GM04504 (cell line): Measurements from ENCODE around the gene BAMBI.

Experiments
- DNase-seq: peaks from one replicate; pipeline ENCODE4 v3.0.0-alpha.2; 2012; ENCODE audit warnings: low read depth

BAMBI gene

GRCh38 chr10:28705472-28705871 lies 28.2 kb downstream of the BAMBI start:
- DNase-seq = no peak

DNA sequence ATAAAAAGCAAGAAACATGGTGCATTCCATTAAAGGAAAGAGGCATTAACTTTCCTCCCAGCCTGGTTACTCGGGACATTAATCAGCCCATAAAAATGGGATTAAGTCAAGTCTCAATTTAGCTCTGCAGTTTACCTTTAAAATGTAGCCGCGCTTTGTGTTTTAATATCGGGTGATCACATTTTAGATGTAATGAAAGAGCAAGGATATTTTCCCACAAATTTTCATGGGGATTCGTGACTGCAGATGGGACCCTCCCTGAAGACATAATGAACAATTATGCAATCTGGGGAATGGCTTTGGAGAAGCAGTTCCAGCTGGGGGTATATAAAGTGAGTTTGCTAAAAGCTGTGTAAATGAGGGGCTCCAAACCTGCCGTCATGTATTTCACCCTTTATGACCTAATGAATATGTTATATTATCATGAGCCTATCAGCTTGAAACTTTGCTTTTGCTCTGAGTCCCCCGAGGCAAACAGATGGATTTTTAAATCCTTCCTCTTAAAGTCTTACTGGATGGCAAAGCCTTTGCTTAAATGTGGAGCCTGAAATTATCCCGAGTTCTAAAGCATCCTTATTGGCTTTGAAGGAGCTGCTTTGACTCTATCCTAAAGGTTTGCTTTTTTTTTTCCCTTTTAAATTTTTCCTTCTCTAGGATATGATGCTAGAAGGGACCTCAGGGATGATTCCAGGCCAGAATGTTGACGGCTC lies 31.8 kb downstream of the BAMBI start:
- DNase-seq = no peak

DNA sequence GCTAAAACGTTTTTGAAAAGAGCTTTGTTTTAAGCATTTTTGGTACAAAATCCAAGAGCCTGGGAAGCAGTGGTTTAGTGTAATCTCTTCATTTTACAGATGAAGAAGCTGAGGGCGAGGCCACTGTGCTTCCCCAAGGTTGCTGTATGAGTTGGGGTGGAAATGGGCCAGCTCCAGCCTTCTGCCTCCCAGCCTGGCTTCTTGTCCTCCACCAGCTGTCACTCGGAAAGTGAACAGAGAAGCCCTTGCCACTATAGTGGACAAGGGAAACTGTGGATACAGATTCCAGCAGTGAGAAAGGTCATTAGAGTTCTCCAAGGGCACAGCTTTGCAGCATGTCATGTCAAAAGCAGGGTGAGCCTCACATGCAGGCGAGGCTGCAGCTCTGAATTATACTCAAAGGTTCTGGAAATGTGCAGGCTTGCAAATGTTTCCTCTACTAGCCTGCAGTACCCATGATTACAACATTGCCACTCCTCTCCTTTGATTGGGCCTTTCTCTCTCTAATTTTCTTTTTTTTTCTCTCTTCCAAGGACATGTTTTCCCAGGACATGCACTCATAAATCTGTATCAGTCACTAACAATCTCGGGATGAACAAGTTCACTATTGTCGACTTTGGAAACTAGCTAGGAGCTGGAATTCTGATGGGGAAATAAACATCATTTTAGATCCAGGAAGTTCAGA lies 33.0 kb downstream of the BAMBI start:
- DNase-seq = no peak

DNA sequence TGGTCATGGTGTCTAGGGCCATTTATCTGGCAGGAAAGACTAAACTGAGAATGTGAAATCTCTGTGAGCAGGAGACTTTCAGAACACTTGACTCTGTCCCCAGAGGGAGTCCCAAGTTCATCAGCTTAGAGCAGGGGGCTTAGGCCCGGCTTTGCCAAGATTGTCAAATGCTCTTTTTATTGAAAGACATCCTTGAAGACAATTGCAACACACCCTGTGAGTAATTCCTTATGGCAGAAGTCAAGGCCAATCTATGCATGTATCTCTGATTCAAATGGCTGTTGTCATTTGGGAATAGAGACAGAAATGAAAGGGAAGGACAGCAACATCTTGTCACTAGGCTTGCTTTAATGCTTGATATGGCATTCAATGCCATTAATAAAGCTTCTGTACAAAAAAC lies 33.7 kb downstream of the BAMBI start:
- DNase-seq = no peak

- no peak for DNase-seq
Measured at GRCh38 chr10:28711776-28712175, 34.5 kb downstream of the BAMBI start.

DNA sequence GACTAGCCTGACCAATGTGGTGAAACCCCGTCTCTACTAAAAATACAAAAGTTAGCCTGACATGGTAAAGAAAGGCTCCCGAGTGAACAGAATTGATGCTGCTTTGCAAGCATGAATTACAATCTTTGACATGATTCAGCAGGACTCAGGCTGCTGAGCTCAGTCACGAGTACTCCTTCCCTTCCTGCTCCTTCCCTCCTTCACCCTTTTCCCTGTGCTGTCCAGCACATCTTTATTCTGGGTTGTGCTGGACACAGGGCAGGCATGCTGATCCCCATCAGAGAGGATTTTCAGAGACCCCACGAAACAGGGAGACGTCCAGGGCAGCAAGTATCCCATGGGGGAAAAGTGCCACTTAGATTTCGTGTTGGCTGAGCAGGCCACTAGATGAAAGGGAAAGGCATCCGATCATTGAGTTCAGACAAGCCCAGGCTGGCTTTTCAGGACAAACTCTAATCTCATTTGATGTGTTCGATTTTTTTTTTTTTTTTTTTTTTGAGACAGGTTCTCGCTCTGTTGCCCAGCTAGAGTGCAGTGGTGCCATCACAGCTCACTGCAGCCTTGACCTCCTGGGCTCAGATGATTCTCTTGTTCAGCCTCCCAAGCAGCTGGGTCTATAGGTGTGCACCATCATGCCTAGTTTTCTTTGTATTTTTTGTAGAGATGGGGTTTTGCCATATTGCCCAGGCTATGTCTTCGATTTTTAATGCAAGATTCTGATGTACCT lies 36.5 kb downstream of the BAMBI start:
- no peak for DNase-seq

DNA sequence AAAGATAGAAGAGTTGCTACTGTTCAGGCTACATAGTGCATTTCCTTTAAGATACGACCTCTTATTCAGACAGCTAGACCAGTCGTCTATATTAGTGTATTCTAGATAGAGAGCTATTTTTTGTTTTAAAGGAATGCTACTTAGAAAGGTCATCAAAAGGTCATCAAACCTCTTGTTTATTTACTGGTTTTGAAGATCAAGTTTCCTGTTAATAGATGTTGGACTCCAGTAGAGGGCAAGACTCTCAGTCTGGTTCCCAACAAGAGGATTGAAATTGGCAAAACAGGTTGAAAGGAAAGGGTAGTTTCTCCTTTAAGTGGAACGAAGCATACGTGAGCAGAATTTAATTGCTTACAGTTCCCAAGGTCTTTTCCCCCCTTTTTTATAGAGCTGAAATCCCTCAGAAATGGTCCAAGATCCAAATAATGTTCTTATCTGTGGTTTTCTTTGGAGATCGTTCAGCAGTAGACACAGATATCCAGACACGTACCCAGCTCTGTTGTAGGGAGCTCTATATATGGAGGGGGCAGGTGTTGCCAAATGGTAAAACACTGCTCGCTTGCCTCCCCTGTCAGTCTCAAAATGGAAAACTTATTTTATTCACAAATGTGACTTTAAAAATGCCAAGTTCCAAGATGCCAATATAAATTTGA lies 37.2 kb downstream of the BAMBI start:
- no peak for DNase-seq

GRCh38 chr10:28715246-28715645 lies 37.9 kb downstream of the BAMBI start:
- no peak for DNase-seq

- DNase-seq = no peak
Measured at GRCh38 chr10:28715757-28716156, 38.4 kb downstream of the BAMBI start.

DNA sequence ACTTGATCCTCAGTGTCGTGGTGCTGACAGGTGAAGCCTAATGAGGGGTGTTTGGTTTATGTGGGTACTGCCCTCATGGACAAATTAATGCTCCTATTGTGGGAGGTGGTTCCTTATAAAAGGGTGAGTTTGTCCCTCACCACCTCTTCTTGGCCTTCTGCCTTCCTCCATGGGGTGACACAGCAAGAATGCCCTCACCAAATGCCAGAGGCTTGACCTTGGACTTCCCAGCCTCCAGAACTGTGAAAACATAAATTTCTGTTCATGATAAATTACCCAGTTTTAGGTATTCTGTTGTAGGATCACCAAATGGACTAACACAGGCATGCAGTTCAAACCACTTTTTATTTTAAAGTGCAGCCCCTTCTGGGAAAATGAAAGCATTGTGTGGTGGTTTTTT lies 39.4 kb downstream of the BAMBI start:
- DNase-seq = no peak

- DNase-seq = no peak
Measured at GRCh38 chr10:28717656-28718201, 40.4 kb downstream of the BAMBI start.

DNA sequence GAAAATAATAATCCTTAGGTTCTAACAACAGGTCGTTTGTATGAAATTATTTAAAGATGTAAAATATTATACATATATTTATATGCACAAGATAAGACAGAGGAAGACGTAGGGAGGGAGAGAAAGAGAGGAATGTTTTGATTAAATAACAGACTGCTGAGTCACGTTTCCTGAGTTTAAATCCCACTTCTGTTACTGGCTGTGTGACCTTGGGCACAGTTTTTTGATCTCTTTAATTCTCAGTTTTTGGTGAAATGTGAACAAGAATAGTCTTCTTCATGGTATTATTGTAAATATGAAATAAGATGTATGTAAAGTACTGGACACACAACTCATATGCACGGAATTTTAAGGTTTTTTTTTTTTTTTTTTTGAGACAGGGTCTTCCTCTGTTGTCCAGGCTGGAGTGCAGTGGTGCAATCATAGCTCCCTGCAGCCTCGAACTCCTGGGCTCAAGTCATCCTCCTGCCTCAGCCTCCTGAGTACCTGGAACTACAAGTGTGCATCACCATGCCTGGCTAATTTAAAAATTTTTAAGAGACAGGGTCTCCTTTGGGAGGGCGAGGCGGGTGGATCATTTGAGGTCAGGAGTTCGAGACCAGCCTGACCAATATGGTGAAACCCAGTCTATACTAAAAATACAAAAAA lies 42.6 kb downstream of the BAMBI start:
- DNase-seq = no peak

GRCh38 chr10:28721318-28721951 lies 44.1 kb downstream of the BAMBI start:
- no peak for DNase-seq

GRCh38 chr10:28722065-28722803 lies 44.9 kb downstream of the BAMBI start:
- DNase-seq = no peak

DNA sequence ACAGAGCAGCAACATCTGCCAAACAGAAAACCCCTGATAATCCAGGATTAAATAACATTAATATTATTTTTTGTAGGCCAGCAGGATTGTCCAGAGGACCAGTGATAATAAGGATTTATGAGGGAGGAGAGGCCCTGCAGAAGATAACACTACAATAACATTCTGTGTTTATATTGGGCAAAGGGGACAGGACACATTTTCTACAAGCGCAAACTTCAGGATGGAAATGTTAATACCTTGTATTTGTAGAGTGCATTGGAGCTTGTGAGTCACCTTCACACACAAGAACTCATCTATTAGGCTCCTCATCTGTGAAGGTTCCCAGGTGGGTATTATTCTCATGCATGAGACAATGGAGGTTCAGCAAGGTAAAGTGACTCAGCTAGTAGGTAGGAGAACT lies 51.0 kb downstream of the BAMBI start:
- no peak for DNase-seq

GRCh38 chr10:28730031-28730778 lies 52.9 kb downstream of the BAMBI start:
- no peak for DNase-seq

- no peak for DNase-seq
Measured at GRCh38 chr10:28732091-28732490, 54.8 kb downstream of the BAMBI start.
